Smooth muscle cell (in vitro differentiated cells): Measurements from ENCODE around the gene DOCK8. TPM values are rescaled to one million over a fixed set of nuclear protein-coding genes. Genes with fewer than 3 reads are reported as not detected.

Experiments
- DNase-seq: peaks from one replicate; lab custom pipeline; 2025; ENCODE audit not compliant: unreplicated experiment; lab: John Stamatoyannopoulos, UW
- H2AFZ ChIP-seq: fragments of 200-600 bp; sonication (generic); 2 replicates; pipeline ENCODE4 v1.6.0; 2016; ENCODE audit warnings: antibody characterized with exemption, low read depth, mild to moderate bottlenecking
- H3F3A ChIP-seq: fragments of 200-600 bp; sonication (generic); 2 replicates; pipeline ENCODE4 v1.6.0; 2017; ENCODE audit warnings: antibody characterized with exemption, low read depth
- H3K27ac ChIP-seq: fragments of 200-600 bp; sonication (generic); 2 replicates; pipeline ENCODE4 v1.5.1; 2016; ENCODE audit warnings: low read depth, mild to moderate bottlenecking
- H3K27me3 ChIP-seq: fragments of 200-600 bp; sonication (generic); 2 replicates; pipeline ENCODE4 v1.6.1; 2016; ENCODE audit warnings: low read depth, mild to moderate bottlenecking
- H3K36me3 ChIP-seq: fragments of 200-600 bp; sonication (generic); 2 replicates; pipeline ENCODE4 v1.5.1; 2016; ENCODE audit warnings: low read depth
- H3K4me1 ChIP-seq: fragments of 200-600 bp; sonication (generic); 2 replicates; pipeline ENCODE4 v1.5.1; 2016; ENCODE audit warnings: low read depth
- H3K4me2 ChIP-seq: fragments of 200-600 bp; sonication (generic); 2 replicates; pipeline ENCODE4 v1.6.0; 2016; ENCODE audit warnings: mild to moderate bottlenecking
- H3K4me3 ChIP-seq: fragments of 200-600 bp; sonication (generic); 2 replicates; pipeline ENCODE4 v1.5.1; 2016; ENCODE audit warnings: mild to moderate bottlenecking
- H3K79me2 ChIP-seq: fragments of 200-600 bp; sonication (generic); 2 replicates; pipeline ENCODE4 v1.6.0; 2016; ENCODE audit warnings: low read depth, mild to moderate bottlenecking
- H3K9ac ChIP-seq: fragments of 200-600 bp; sonication (generic); 2 replicates; pipeline ENCODE4 v1.6.0; 2016; ENCODE audit warnings: low read depth
- H3K9me3 ChIP-seq: fragments of 200-600 bp; sonication (generic); replicated peaks from 2 replicates; pipeline ENCODE4 v1.5.1; 2016; ENCODE audit warnings: low read depth
- H4K20me1 ChIP-seq: fragments of 200-600 bp; sonication (generic); 2 replicates; pipeline ENCODE4 v1.6.0; 2016; ENCODE audit warnings: low read depth
- WGBS: methylation state at CpG from one replicate; pipeline ENCODE4 v1.1.7; 2016; ENCODE audit warnings: low lambda C conversion rate; 5-methylcytosine and 5-hydroxymethylcytosine counted together
- polyA plus RNA-seq: library from polyadenylated mRNA; unstranded; fragments of >200 nt; fragmentation: Nextera tagmentation; extraction: Ambion mirVana; gene quantifications from 2 replicates; pipeline ENCODE4 v1.2.1, GENCODE V29; 2016
- total RNA-seq: library from RNA; depleted of rRNA; stranded (reverse); fragments of >200 nt; gene quantifications from 2 replicates; pipeline ENCODE4 v1.2.3, GENCODE V29; 2014
- TF ChIP-seq, protein P1 (sequence below): fragments of 200-600 bp; sonication (generic); IDR thresholded peaks from 2 replicates; pipeline ENCODE4 v1.5.1; 2017; ENCODE audit warnings: borderline replicate concordance, mild to moderate bottlenecking, antibody characterized with exemption; ENCODE audit not compliant: insufficient read depth, poor library complexity, severe bottlenecking

DOCK8 gene
- total and polyA plus RNA-seq, 2 experiments from 2014 or later, result 0.18 to 4.9 TPM

DNA sequence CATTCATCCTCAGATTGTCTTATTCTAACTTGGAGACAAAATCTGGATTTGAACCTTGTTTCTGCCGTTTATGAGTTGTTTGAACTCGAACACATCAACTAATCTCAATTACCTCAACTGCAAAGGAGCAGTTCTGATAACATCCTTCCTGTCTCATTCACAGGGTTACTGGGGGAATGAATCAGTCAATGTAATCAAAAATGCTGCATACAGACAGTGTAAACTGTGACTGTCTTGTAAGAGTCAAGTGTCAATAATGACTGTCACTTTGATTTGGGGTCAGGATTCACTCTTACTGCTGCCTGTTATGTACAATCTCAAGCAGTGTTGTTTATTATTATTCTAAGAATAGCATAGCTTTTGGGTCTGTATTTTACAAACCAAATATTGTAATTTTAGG lies 273.8 kb downstream of the DOCK8 start:
- no peaks in the 10 kb centered on the region for H4K20me1 ChIP-seq
- 72% methylated on average over 2 of the region's 2 CpGs for WGBS
- no peak for DNase-seq
- TF ChIP-seq, protein P1, sequence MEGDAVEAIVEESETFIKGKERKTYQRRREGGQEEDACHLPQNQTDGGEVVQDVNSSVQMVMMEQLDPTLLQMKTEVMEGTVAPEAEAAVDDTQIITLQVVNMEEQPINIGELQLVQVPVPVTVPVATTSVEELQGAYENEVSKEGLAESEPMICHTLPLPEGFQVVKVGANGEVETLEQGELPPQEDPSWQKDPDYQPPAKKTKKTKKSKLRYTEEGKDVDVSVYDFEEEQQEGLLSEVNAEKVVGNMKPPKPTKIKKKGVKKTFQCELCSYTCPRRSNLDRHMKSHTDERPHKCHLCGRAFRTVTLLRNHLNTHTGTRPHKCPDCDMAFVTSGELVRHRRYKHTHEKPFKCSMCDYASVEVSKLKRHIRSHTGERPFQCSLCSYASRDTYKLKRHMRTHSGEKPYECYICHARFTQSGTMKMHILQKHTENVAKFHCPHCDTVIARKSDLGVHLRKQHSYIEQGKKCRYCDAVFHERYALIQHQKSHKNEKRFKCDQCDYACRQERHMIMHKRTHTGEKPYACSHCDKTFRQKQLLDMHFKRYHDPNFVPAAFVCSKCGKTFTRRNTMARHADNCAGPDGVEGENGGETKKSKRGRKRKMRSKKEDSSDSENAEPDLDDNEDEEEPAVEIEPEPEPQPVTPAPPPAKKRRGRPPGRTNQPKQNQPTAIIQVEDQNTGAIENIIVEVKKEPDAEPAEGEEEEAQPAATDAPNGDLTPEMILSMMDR, result no peak
- H3K79me2 ChIP-seq, result no peaks in the 10 kb centered on the region
- H3K4me2 ChIP-seq, result no peak overlapping the region
- no peaks in the 10 kb centered on the region for H3K27me3 ChIP-seq
- no peak overlapping the region for H2AFZ ChIP-seq
- H3K9me3 ChIP-seq, result no peaks in the 10 kb centered on the region
- H3K27ac ChIP-seq, result no peak overlapping the region
- H3K4me3 ChIP-seq, result no peak overlapping the region
- H3F3A ChIP-seq, result no peaks in the 10 kb centered on the region
- H3K9ac ChIP-seq, result no peak overlapping the region
- H3K4me1 ChIP-seq, result no peaks in the 10 kb centered on the region
- H3K36me3 ChIP-seq, result no peaks in the 10 kb centered on the region

DNA sequence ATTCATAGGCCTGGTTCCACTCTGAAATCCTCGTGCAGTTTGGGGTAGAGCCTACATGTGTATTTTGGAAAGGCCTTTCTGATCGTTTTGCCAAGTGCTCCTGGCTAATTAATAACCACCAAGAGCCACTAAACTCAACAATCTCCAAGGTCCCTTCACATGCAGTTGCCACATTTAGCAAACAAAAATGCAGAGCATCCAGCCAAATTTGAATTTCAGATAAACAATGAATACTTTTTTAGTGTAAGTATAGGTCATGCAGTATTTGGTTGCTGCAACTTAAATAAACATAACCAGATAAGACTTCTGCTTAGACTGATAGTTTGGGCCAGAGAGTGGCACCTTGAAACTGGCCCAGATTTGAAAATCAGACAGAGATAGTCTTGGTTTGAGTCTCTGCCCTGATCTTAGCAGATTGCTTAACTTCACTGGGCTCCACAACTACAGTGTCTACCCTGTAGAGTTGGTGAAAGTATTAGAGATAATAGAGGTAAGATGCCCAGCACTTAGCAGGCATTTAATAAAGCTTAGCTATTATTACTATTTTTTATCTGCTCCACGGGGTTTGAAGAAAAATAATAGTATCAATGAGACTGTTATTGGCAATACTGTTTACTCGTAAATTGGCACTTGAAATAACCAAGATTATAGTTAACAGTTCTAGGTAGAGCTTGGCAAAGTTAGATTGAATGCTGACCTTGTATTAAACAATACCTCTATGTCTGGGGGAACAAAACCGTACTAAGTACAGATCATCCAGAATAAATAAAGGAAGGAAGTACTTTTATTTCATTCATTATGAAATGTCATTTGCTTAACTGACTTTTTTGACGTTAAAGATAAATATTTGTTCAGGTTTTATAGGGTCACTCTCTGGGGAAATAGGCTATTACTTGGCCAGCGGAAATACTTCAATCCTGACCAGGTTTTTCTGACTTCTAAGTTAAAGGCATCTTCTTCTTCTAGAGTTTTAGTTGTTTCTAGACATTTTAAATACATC lies 274.8 kb downstream of the DOCK8 start:
- TF ChIP-seq, protein P1, result no peak
- DNase-seq, result no peak
- Histone ChIP-seq H3K4me1 (no peaks in the 10 kb centered on the region), H3K4me3 (no peak overlapping the region), H3K4me2 (no peak overlapping the region), H3K79me2 (no peaks in the 10 kb centered on the region), H4K20me1 (no peaks in the 10 kb centered on the region), H3K27ac (no peak overlapping the region), H3K9ac (no peak overlapping the region), H3F3A (no peaks in the 10 kb centered on the region), H2AFZ (no peak overlapping the region), H3K9me3 (no peaks in the 10 kb centered on the region), H3K36me3 (no peaks in the 10 kb centered on the region), H3K27me3 (no peaks in the 10 kb centered on the region)
- 86% methylated on average over 7 of the region's 7 CpGs for WGBS

DNA sequence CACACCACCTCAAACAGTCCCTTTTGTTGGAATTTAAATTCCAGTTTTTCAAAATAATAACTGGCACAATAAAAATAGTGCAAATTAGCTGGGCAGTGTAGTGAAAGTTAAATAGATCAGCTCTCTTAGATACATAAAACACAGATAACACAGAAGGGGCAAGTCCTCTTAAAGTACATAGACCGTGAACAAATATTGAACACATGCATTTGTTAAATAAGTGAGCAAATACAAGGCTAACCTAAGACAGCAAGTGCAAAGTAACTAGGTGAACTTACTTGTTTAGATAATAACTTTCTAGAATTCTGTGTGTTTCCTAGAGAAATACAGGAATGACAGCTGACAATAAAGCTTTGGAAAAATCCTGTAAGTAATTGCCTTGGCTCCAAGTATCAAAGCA lies 280.1 kb downstream of the DOCK8 start:
- 92% methylated on average over 1 of the region's 1 CpG for WGBS
- Histone ChIP-seq H3K79me2 (no peaks in the 10 kb centered on the region), H4K20me1 (no peaks in the 10 kb centered on the region)

More for the DNA sequence above, 280.1 kb downstream of the DOCK8 start:
- Histone ChIP-seq H3K9me3 (no peaks in the 10 kb centered on the region), H3K4me2 (no peak overlapping the region), H3K27me3 (no peaks in the 10 kb centered on the region), H3K9ac (no peak overlapping the region), H2AFZ (no peak overlapping the region), H3K4me1 (no peaks in the 10 kb centered on the region), H3K27ac (no peak overlapping the region), H3F3A (no peaks in the 10 kb centered on the region), H3K36me3 (no peaks in the 10 kb centered on the region), H3K4me3 (no peak overlapping the region)
- no peak for DNase-seq
- TF ChIP-seq, protein P1, result no peak
